HepG2 (cell line): Measurements from ENCODE around the gene TCAIM. TPM values are rescaled to one million over a fixed set of nuclear protein-coding genes. Genes with fewer than 3 reads are reported as not detected.

Source experiments
- ARID5B ChIP-seq: IDR thresholded peaks from 2 replicates; pipeline ENCODE4 v1.4.0; 2020; ENCODE audit warnings: mild to moderate bottlenecking, missing genetic modification reagents
- ARNTL ChIP-seq: sonication (generic); formaldehyde crosslinking; IDR thresholded peaks from 2 replicates; pipeline ENCODE4 v1.4.0; 2020; ENCODE audit warnings: mild to moderate bottlenecking, missing genetic modification reagents
- CEBPG ChIP-seq: IDR thresholded peaks from 2 replicates; pipeline ENCODE4 v1.6.1; 2016
- IRF2 ChIP-seq: IDR thresholded peaks from 2 replicates; pipeline ENCODE4 v1.6.1; 2018; ENCODE audit warnings: missing genetic modification reagents, missing compliant biosample characterization
- JUND ChIP-seq: sonication (generic); formaldehyde crosslinking; IDR thresholded peaks from 2 replicates; pipeline ENCODE4 v1.8.0; 2022; ENCODE audit warnings: mild to moderate bottlenecking, missing genetic modification reagents
- MED1 ChIP-seq: sonication (generic); formaldehyde crosslinking; IDR thresholded peaks from 2 replicates; pipeline ENCODE4 v1.4.0; 2020; ENCODE audit warnings: missing genetic modification reagents
- NONO ChIP-seq, 2 experiments: fragments of 450-650 bp in 1 of 2; sonication (generic) in 1 of 2; formaldehyde crosslinking in 1 of 2; IDR thresholded peaks in 1 of 2; conservative IDR thresholded peaks in 1 of 2; 2 replicates each; pipeline versions ENCODE4 v1.6.1 to v1.8.0; 2017 to 2022; ENCODE audit warnings: mild to moderate bottlenecking in 1 of 2, missing genetic modification reagents in 1 of 2, moderate library complexity in 1 of 2
- PITX1 ChIP-seq: sonication (generic); formaldehyde crosslinking; IDR thresholded peaks from 2 replicates; pipeline ENCODE4 v1.5.1; 2020; ENCODE audit warnings: mild to moderate bottlenecking, missing genetic modification reagents
- RXRA ChIP-seq: sonication (generic); formaldehyde crosslinking; IDR thresholded peaks from 2 replicates; pipeline ENCODE4 v1.5.1; 2020; ENCODE audit warnings: missing genetic modification reagents
- RXRB ChIP-seq: IDR thresholded peaks from 2 replicates; pipeline ENCODE4 v1.6.1; 2016; ENCODE audit warnings: borderline replicate concordance, missing genetic modification reagents, missing compliant biosample characterization
- SIX1 ChIP-seq: sonication (generic); formaldehyde crosslinking; IDR thresholded peaks from 2 replicates; pipeline ENCODE4 v1.4.0; 2020; ENCODE audit warnings: missing genetic modification reagents, borderline replicate concordance
- SNAI1 ChIP-seq: sonication (generic); formaldehyde crosslinking; IDR thresholded peaks from 2 replicates; pipeline ENCODE4 v1.5.0; 2020; ENCODE audit warnings: mild to moderate bottlenecking, missing genetic modification reagents, borderline replicate concordance
- TBL1XR1 ChIP-seq: fragments of 150-350 bp; IDR thresholded peaks from 2 replicates; pipeline ENCODE4 v1.6.1; 2014; ENCODE audit warnings: borderline replicate concordance, low read length; ENCODE audit not compliant: partially characterized antibody
- THYN1 ChIP-seq: sonication (generic); formaldehyde crosslinking; IDR thresholded peaks from 2 replicates; pipeline ENCODE4 v1.8.1; 2023; ENCODE audit warnings: low read depth, mild to moderate bottlenecking, moderate library complexity, missing genetic modification reagents, borderline replicate concordance
- ZFX ChIP-seq: sonication (generic); formaldehyde crosslinking; IDR thresholded peaks from 2 replicates; pipeline ENCODE4 v1.4.0; 2020; ENCODE audit warnings: mild to moderate bottlenecking, low read depth, missing genetic modification reagents, moderate library complexity
- ZMYM2 ChIP-seq: sonication (generic); formaldehyde crosslinking; IDR thresholded peaks from 2 replicates; pipeline ENCODE4 v1.8.0; 2022; ENCODE audit warnings: mild to moderate bottlenecking, missing genetic modification reagents
- ZNF264 ChIP-seq: sonication (generic); formaldehyde crosslinking; IDR thresholded peaks from 2 replicates; pipeline ENCODE4 v1.4.0; 2020; ENCODE audit warnings: missing genetic modification reagents
- ZNF318 ChIP-seq: sonication (generic); formaldehyde crosslinking; IDR thresholded peaks from 2 replicates; pipeline ENCODE4 v1.4.0; 2020; ENCODE audit warnings: mild to moderate bottlenecking, missing genetic modification reagents
- ZNF367 ChIP-seq: sonication (generic); formaldehyde crosslinking; IDR thresholded peaks from 2 replicates; pipeline ENCODE4 v1.4.0; 2020; ENCODE audit warnings: missing genetic modification reagents, borderline replicate concordance
- ZNF775 ChIP-seq: sonication (generic); formaldehyde crosslinking; IDR thresholded peaks from 2 replicates; pipeline ENCODE4 v1.4.0; 2020; ENCODE audit warnings: missing genetic modification reagents, mild to moderate bottlenecking, moderate library complexity, borderline replicate concordance
- polyA plus RNA-seq, 8 experiments: library from polyadenylated mRNA; depleted of rRNA in 3 of 8; stranded (reverse) in 7 of 8; unstranded in 1 of 8; fragments of >200 nt; fragmentation: Illumina TruSeq in 4 of 8; extraction: Trizol in 4 of 8; gene quantifications; 2 replicates each; pipeline versions ENCODE4 v1.2.1 to v1.2.3, GENCODE V29; 2011 to 2016; ENCODE audit warnings: low read depth in 4 of 8, missing spikeins in 1 of 8, mixed read lengths in 1 of 8; ENCODE audit not compliant: insufficient read depth in 1 of 8
- total RNA-seq, 5 experiments: library from RNA; depleted of rRNA; stranded (reverse); fragments of >200 nt; fragmentation: Illumina TruSeq; extraction: Trizol; gene quantifications; 2 replicates each; pipeline ENCODE4 v1.2.3, GENCODE V29; 2016; ENCODE audit warnings: low read depth in 1 of 5

Gene TCAIM
- total and polyA plus RNA-seq, 2 of the 13 experiments (the other 11 are each of a cell fraction or from before 2014, with no cell fraction given): 16.9 to 22.6 TPM

GRCh38 chr3:44454258-44454657 lies 115.7 kb downstream of the TCAIM start (continued):
- peak; percentile 69 for TF ChIP-seq RXRB
- peak; percentile 41; the same call in 1 of the 2 replicates for TF ChIP-seq CEBPG (CRISPR knock-in tag)
- TF ChIP-seq ZFX (CRISPR knock-in tag): no peak
- no peak for TF ChIP-seq NONO (IDR thresholded peaks at IDR 0.05)
- TF ChIP-seq NONO (CRISPR knock-in tag; conservative IDR thresholded peaks at IDR 0.05): 0 out of 2 replicates have a peak, but pooled peaks have one; percentile 30
- no peak for TF ChIP-seq ZNF367
- no peak for TF ChIP-seq ZNF318 (CRISPR knock-in tag)
- TF ChIP-seq ARID5B: 0 out of 2 replicates have a peak, but pooled peaks have one; percentile 27
- TF ChIP-seq ZMYM2: no peak
- no peak for TF ChIP-seq ZNF264 (CRISPR knock-in tag)
- no peak for TF ChIP-seq SNAI1
- no peak for TF ChIP-seq ARNTL
- no peak for TF ChIP-seq SIX1
- no peak for TF ChIP-seq IRF2
- peak; percentile 43; the same call in 1 of the 2 replicates for TF ChIP-seq PITX1
- no peak for TF ChIP-seq ZNF775 (CRISPR knock-in tag)
- TF ChIP-seq MED1 (CRISPR knock-in tag): peak; percentile 43; the same call in 1 of the 2 replicates
- no peak for TF ChIP-seq THYN1 (CRISPR knock-in tag)
- peak; percentile 85 for TF ChIP-seq RXRA (CRISPR knock-in tag)
- no peak for TF ChIP-seq JUND (CRISPR knock-in tag)
- TF ChIP-seq TBL1XR1: no peak
